GM12801 (cell line): Measurements from ENCODE around the gene SSTR5.

Source experiments
- TF ChIP-seq, protein P1 (sequence below): IDR thresholded peaks from one replicate; pipeline ENCODE4 v1.5.1; 2011; ENCODE audit warnings: control low read depth; ENCODE audit not compliant: insufficient read length; ENCODE audit errors: extremely low read depth

SSTR5 gene

DNA sequence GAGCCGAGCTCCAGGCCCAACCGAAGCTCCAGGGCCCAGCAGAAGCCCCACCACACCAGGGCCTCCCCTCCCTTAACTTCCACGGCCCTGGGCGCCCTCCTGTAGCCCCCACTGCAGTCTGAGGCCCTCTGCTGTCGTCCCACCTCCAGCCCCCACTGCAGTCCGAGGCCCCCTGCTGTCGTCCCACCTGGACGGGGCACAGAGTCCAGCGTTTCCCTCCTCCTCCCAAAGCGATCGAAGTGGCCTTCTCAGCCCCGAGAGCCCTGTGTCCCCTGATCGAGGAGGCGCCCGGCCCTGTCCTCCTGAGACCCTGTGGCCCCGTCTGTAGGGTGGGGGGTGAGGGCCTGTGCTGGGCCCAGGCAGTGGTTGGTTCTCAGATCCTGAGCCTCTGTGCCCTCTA, 54.6 kb downstream of the SSTR5 start:
- TF ChIP-seq, protein P1, sequence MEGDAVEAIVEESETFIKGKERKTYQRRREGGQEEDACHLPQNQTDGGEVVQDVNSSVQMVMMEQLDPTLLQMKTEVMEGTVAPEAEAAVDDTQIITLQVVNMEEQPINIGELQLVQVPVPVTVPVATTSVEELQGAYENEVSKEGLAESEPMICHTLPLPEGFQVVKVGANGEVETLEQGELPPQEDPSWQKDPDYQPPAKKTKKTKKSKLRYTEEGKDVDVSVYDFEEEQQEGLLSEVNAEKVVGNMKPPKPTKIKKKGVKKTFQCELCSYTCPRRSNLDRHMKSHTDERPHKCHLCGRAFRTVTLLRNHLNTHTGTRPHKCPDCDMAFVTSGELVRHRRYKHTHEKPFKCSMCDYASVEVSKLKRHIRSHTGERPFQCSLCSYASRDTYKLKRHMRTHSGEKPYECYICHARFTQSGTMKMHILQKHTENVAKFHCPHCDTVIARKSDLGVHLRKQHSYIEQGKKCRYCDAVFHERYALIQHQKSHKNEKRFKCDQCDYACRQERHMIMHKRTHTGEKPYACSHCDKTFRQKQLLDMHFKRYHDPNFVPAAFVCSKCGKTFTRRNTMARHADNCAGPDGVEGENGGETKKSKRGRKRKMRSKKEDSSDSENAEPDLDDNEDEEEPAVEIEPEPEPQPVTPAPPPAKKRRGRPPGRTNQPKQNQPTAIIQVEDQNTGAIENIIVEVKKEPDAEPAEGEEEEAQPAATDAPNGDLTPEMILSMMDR: no peak

DNA sequence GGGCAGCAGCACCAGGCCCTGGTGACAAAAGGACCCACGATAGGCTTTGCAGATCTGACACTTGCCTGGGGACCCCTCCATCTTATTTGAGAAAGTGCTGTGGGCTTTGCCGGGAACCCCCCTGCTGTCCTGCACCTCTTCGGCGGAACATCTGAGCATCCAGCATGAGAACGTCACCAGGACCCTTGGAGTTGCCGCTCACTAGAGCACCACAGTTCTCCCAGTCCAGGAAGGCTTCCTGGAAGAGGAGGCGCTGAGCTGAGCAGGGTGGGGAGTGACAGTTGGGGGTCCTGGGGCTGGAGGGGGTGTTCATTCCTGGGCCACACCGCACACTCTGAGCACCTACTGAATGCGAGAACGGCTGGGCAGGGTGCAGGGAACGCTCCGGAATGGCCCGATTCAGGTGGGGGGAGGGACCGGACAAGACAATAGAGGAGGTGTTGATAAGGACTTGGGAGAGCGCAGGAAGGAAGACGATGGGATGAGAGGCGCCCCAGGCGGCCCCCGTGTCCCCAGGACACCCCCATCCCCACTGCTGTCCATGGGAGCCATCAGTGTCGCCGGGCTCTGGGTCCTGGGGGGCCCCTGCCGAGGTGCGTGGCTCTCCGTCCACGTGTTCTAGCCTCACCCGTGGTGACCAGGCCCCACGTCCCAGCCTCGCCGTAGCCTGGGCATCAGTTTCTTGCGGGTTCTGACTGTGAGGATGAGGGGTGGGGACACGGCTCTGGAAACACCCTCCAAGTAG, 55.6 kb downstream of the SSTR5 start:
- TF ChIP-seq, protein P1: no peak

DNA sequence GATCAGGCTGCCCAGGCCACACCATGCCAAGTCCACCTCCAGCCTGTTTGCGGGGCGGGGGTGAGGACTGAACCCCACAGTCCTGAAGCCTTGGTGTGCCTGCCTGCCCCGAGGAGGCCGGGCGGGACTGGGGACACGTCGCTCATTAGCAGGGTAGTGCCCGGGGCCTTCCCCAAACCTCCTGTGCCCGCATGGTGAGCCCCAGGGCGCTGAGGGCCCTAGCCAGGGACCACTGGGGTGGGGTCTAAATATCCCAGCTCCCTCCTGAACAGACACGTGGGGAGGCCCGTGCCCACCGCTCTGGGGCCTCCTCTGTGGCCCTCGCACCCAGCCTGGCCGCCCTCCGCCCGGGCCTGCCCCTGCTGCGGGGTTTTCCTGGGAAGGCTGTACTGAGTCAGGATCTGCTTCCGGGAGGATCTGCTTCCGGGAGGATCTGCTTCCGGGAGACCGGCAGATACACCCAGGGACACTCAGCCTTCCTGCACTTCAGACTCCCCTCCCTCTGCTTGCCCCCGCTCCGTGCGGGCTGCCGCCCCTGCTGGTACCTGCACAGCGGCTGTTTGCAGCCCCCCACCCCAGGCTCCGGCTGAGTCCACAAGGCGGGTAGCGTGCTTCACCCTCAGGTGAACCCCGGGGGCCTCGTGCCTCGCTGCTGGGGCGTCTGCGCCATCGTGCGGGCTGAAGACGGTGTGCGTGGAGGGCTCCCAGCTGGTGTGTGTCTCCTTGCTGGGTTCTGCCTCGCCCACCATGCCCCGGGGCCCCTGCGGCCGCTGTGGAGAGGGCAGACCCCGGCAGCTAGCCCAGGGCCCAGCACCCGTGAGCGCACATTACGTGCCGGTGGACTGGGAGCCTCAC, 56.8 kb downstream of the SSTR5 start:
- TF ChIP-seq, protein P1: no peak

DNA sequence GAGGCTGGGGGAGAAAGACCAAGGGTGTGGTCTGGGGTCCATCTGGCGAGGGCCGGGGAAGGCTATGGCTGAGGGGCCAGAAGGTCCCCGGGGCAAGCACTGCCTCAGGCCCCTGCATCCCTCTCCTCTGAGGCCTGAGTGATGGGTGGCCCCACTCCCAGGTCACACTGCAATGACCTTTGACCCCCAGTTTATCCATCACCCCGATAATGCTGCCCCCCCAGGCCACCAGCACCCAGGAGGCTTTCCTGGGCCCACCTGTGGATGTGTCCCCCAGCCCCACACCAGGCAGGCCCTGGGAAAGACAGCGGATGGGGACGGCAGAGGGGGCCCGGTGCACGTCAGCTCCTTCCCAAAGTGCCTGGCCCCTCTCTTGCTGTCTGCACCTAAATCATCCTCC, 57.8 kb downstream of the SSTR5 start:
- TF ChIP-seq, protein P1: no peak
